Stimulated activated CD4-positive, alpha-beta T cell treated with anti-CD3 and anti-CD28 coated beads, Interleukin-12 subunit alpha, Interleukin-12 subunit beta, amount 100 ng/mL, for 48 hours (primary cell): Measurements from ENCODE around the gene PCSK6.
"Not testable (repeated sequence)": the region's sequence is repeated elsewhere in the genome, so short reads cannot be mapped to it uniquely, and the experiment has no call there.

Source experiments
- DNase-seq, 3 donors: peaks; one replicate each; pipeline ENCODE4 v3.0.0-alpha.2; 2020; ENCODE audit warnings: low read depth in 2 of 3, low spot score in 1 of 3

Gene PCSK6

GRCh38 chr15:101433396-101433795, 56.1 kb downstream of the PCSK6 start:
- no peak for DNase-seq

- no peak for DNase-seq
Observed at GRCh38 chr15:101432982-101433381, 56.5 kb downstream of the PCSK6 start.

GRCh38 chr15:101431748-101432147, 57.8 kb downstream of the PCSK6 start:
- DNase-seq = no peak

GRCh38 chr15:101431301-101431700, 58.2 kb downstream of the PCSK6 start:
- DNase-seq = no peak

- DNase-seq = no peak
Observed at GRCh38 chr15:101429646-101430045, 59.9 kb downstream of the PCSK6 start.

- no peak for DNase-seq
Observed at GRCh38 chr15:101429191-101429590, 60.3 kb downstream of the PCSK6 start.

GRCh38 chr15:101428758-101429157, 60.7 kb downstream of the PCSK6 start:
- no peak for DNase-seq

- DNase-seq = no peak
Observed at GRCh38 chr15:101427606-101428487, 61.7 kb downstream of the PCSK6 start.

GRCh38 chr15:101426761-101427333, 62.7 kb downstream of the PCSK6 start:
- no peak for DNase-seq

GRCh38 chr15:101425787-101426365, 63.6 kb downstream of the PCSK6 start:
- no peak for DNase-seq

- no peak for DNase-seq
Observed at GRCh38 chr15:101424984-101425383, 64.5 kb downstream of the PCSK6 start.

- no peak for DNase-seq
Observed at GRCh38 chr15:101420232-101420631, 69.3 kb downstream of the PCSK6 start.

GRCh38 chr15:101416475-101416874, 73.0 kb downstream of the PCSK6 start:
- DNase-seq = not testable (repeated sequence)

- DNase-seq = no peak
Observed at GRCh38 chr15:101413239-101413638, 76.3 kb downstream of the PCSK6 start.

- DNase-seq = no peak
Observed at GRCh38 chr15:101411581-101411980, 77.9 kb downstream of the PCSK6 start.

- no peak for DNase-seq
Observed at GRCh38 chr15:101411085-101411484, 78.4 kb downstream of the PCSK6 start.

GRCh38 chr15:101410612-101411011, 78.9 kb downstream of the PCSK6 start:
- DNase-seq = no peak

GRCh38 chr15:101409621-101410020, 79.9 kb downstream of the PCSK6 start:
- DNase-seq = no peak

GRCh38 chr15:101407966-101408775, 81.3 kb downstream of the PCSK6 start:
- no peak for DNase-seq

- DNase-seq = no peak
Observed at GRCh38 chr15:101407439-101407838, 82.1 kb downstream of the PCSK6 start.

GRCh38 chr15:101406526-101407195, 82.8 kb downstream of the PCSK6 start:
- no peak for DNase-seq
